ENCODE data around the gene CDC14A. TPM values are rescaled to one million over a fixed set of nuclear protein-coding genes. Genes with fewer than 3 reads are reported as not detected.

CDC14A gene
- total RNA-seq, 1 donor from 2014 or later = 12.6 TPM

Other genes starting within 250 kb of the CDC14A start
- 3.0 and 5.0 TPM in 2 replicates for gene SASS6, start 219.6 kb upstream of the CDC14A start, total RNA-seq
- 6.1 and 19.6 TPM in 2 replicates for gene TRMT13, start 219.3 kb upstream of the CDC14A start, total RNA-seq
- 0.20 TPM in 1 of 2 replicates, not detected in the other for gene LRRC39, start 174.2 kb upstream of the CDC14A start, total RNA-seq
- gene DBT, start 102.7 kb upstream of the CDC14A start, total RNA-seq = 5.3 and 7.4 TPM in 2 replicates
- gene RTCA, start 86.3 kb upstream of the CDC14A start, total RNA-seq = 48.9 and 57.9 TPM in 2 replicates
- 0.07 TPM in 1 of 2 replicates, not detected in the other for gene GPR88, start 185.6 kb downstream of the CDC14A start, total RNA-seq

All from pulmonary artery endothelial cell (primary cell).